ENCODE measurements around the gene SBNO1.
A peak's percentile ranks its signal among the peaks of the same experiment; 100 is the strongest.

The SBNO1 gene

DNA sequence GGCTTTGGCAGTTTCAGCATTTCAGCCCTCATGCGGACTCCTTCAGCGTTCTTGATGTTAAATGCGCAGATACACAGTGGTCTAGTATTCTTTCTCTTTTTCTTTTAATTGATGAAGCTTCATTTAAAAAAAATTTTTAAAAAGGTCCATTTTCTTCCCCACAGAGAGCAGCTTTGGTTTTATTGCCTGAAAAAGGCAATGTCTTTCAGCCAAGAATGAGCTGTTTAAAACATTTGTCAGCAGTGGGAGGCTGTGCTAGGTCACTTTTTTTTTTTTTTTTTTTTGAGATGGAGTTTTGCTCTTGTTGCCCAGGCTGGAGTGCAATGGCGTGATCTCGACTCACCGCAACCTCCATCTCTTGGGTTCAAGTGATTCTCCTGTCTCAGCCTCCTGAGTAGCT lies 32.8 kb upstream of the SBNO1 start:
- no peak for DNase-seq (ENCODE audit: low read depth)
- Histone ChIP-seq H3K9me3 (ENCODE audit: control insufficient read depth, low read length) (no peaks in the 10 kb centered on the region), H3K4me3 (ENCODE audit: low read length) (no peak overlapping the region), H3K4me1 (ENCODE audit: control insufficient read depth, insufficient read depth, low read length) (peaks cover 24% of the 10 kb centered on the region), H3K9ac (ENCODE audit: low read length) (peak overlapping the region; percentile 53), H3K36me3 (ENCODE audit: control insufficient read depth, insufficient read depth, low read length, severe bottlenecking) (peaks cover 54% of the 10 kb centered on the region), H3K27me3 (replicated peaks; ENCODE audit: control insufficient read depth, insufficient read depth, low read length) (no peaks in the 10 kb centered on the region)

DNA sequence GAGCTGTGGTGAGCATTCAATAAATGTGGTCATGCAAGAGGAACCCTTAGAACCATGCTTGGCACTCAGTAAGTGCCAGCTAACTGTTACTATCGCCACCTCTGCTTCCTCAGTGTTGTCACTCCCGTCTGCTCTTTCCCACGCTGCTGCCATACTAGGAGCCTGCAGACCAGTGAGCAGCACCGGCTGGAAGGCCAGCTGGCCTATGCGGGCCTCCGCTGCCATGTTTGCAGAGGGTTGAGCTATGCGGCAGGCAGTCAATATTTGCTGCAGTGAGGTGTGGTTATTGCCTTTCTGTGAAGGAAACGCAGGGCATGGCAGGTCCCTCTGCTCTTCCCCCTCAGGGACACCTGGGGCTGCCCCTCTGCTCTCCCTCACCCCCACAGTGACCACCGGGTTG lies 32.3 kb upstream of the SBNO1 start:
- H3K27me3 ChIP-seq (replicated peaks; ENCODE audit: control insufficient read depth, insufficient read depth, low read length), result no peaks in the 10 kb centered on the region
- H3K9ac ChIP-seq (ENCODE audit: low read length), result peak overlapping the region; percentile 53
- H3K36me3 ChIP-seq (ENCODE audit: control insufficient read depth, insufficient read depth, low read length, severe bottlenecking), result peaks cover 57% of the 10 kb centered on the region
- no peaks in the 10 kb centered on the region for H3K9me3 ChIP-seq (ENCODE audit: control insufficient read depth, low read length)
- peaks cover 25% of the 10 kb centered on the region for H3K4me1 ChIP-seq (ENCODE audit: control insufficient read depth, insufficient read depth, low read length)
- H3K4me3 ChIP-seq (ENCODE audit: low read length), result no peak overlapping the region
- no peak for DNase-seq (ENCODE audit: low read depth)

DNA sequence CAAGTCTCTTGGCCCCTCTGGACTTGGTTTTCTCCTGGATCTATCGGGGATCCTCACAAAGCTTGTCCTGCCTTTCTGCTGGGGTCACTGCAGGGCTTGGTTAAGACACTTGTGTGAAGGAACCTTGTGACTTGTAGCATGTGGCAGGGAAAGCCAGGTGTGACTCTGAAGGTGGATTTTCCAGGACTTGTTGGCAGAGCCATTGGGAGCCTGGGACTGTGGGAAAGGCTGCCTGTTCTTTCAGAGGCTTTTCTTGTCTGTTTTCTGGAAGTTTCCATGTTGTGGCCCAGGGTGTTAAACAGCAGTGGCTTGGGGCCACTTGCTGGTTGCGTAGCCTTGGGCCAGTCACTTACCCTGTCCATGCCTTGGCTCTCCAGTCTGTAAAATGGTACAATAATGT lies 31.9 kb upstream of the SBNO1 start:
- Histone ChIP-seq H3K4me1 (ENCODE audit: control insufficient read depth, insufficient read depth, low read length) (peaks cover 29% of the 10 kb centered on the region), H3K36me3 (ENCODE audit: control insufficient read depth, insufficient read depth, low read length, severe bottlenecking) (peaks cover 61% of the 10 kb centered on the region), H3K9me3 (ENCODE audit: control insufficient read depth, low read length) (no peaks in the 10 kb centered on the region), H3K4me3 (ENCODE audit: low read length) (no peak overlapping the region), H3K27me3 (replicated peaks; ENCODE audit: control insufficient read depth, insufficient read depth, low read length) (no peaks in the 10 kb centered on the region), H3K9ac (ENCODE audit: low read length) (no peak overlapping the region)
- no peak for DNase-seq (ENCODE audit: low read depth)

DNA sequence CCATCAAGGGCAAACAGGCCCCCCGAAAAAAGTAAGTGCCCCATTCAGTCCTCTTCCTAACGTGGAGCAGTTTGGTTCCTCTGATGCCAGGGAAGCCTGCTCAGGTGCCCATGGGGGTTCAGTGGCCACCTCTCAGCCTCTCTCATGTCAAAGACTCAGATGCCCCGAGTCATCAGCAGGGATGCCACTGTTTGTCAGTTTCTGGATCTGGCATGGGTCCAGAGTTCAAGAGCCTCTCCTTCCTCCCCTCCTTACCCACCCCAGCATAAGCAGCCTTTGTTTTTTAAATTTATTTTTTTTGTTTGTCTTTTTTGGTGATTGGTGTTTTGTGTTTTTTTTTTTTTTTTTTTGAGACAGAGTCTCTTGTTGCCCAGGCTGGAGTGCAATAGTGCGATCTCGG lies 30.6 kb upstream of the SBNO1 start:
- Histone ChIP-seq H3K9ac (ENCODE audit: low read length) (no peak overlapping the region), H3K36me3 (ENCODE audit: control insufficient read depth, insufficient read depth, low read length, severe bottlenecking) (peaks cover 71% of the 10 kb centered on the region), H3K27me3 (replicated peaks; ENCODE audit: control insufficient read depth, insufficient read depth, low read length) (no peaks in the 10 kb centered on the region), H3K9me3 (ENCODE audit: control insufficient read depth, low read length) (no peaks in the 10 kb centered on the region), H3K4me3 (ENCODE audit: low read length) (no peak overlapping the region), H3K4me1 (ENCODE audit: control insufficient read depth, insufficient read depth, low read length) (peaks cover 33% of the 10 kb centered on the region)
- DNase-seq (ENCODE audit: low read depth), result no peak

- peaks cover 65% of the 10 kb centered on the region for H3K36me3 ChIP-seq (ENCODE audit: control insufficient read depth, insufficient read depth, low read length, severe bottlenecking)
- no peaks in the 10 kb centered on the region for H3K27me3 ChIP-seq (replicated peaks; ENCODE audit: control insufficient read depth, insufficient read depth, low read length)
- peak; percentile 83 for DNase-seq (ENCODE audit: low read depth)
- peaks cover 29% of the 10 kb centered on the region for H3K4me1 ChIP-seq (ENCODE audit: control insufficient read depth, insufficient read depth, low read length)
- no peaks in the 10 kb centered on the region for H3K9me3 ChIP-seq (ENCODE audit: control insufficient read depth, low read length)
- no peak overlapping the region for H3K9ac ChIP-seq (ENCODE audit: low read length)
- no peak overlapping the region for H3K4me3 ChIP-seq (ENCODE audit: low read length)
Observed at GRCh38 chr12:123393747-123394146, 29.1 kb upstream of the SBNO1 start.

DNA sequence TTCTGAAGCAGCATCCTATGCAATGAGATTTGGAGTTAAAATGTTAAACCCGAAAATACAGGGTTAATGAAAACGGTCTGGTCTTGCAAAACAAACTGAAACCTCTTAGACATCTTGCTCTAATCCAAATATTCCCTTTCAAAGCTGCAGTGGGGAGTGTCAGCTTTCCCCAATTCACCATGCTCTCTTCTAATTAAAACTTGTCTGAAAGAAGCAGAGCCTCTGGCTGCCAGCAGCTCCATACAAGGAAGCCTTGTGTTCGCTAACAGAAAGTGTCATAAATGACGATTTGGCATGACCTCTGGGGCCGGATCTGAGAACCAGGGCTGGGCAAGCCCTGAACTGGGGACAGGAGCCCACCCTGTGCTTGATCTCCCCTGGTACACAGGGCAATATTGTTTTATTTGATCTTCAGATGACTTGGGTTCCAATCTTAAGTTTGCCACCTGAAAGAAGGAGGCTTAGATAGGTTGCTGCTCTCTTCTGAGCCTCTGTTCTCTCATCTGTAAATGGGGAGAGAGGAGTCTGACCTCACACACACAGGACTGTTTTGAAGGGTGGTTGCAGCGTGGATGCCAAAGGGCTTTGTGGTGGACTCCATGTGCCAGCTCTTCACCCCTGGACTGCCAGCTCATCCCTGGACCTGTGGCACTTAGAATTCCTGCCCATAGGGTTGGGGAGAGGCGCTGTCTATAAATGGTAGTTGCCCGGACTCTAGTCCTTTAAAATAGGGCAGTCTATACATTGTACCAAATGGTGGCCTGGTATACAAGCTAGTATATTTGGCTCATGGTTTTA lies 27.1 kb upstream of the SBNO1 start:
- no peak overlapping the region for H3K4me3 ChIP-seq (ENCODE audit: low read length)
- DNase-seq (ENCODE audit: low read depth), result peak; percentile 54
- no peaks in the 10 kb centered on the region for H3K9me3 ChIP-seq (ENCODE audit: control insufficient read depth, low read length)
- H3K36me3 ChIP-seq (ENCODE audit: control insufficient read depth, insufficient read depth, low read length, severe bottlenecking), result peaks cover 58% of the 10 kb centered on the region
- peaks cover 21% of the 10 kb centered on the region for H3K4me1 ChIP-seq (ENCODE audit: control insufficient read depth, insufficient read depth, low read length)
- H3K27me3 ChIP-seq (replicated peaks; ENCODE audit: control insufficient read depth, insufficient read depth, low read length), result no peaks in the 10 kb centered on the region
- peak overlapping the region; percentile 16 for H3K9ac ChIP-seq (ENCODE audit: low read length)

DNA sequence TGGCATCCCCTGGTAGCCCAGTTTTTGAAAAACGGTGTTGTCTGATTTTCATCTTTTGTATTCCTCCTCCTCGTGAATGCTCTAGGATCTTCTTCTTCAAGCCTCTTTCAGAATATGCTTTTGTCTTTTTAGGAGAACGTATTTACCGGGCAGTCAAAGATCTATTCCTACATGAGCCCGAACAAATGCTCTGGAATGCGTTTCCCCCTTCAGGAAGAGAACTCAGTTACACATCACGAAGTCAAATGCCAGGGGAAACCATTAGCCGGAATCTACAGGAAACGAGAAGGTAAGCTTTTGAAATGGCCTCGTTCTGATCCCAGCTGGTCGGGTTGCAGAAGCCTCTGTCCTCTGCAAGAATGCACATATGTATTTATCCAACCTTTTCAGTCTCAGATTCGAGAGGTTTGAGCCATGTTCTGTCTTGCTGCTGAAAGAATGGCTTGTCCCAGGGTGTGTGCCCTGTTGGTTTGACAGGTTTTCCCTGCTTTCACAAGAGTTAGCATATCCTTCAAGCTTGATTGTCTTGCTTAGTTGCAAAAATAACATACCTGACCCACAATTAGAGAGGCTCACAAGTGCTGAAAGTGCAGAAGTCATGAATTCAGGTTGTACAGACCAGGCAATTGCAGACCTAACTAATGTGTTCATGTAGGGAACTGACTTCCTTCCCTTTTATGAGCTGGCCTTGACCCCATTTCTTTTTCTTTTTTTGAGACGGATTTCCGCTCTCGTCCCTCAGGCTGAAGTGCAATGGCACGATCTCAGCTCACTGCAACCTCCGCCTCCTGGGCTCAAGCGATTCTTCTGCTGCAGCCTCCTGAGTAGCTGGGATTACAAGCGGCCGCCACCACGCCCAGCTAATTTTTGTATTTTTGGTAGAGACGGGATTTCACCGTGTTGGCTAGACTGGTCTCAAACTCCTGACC lies 26.1 kb upstream of the SBNO1 start:
- no peaks in the 10 kb centered on the region for H3K27me3 ChIP-seq (replicated peaks; ENCODE audit: control insufficient read depth, insufficient read depth, low read length)
- H3K9ac ChIP-seq (ENCODE audit: low read length), result peak overlapping the region; percentile 88
- peaks cover 21% of the 10 kb centered on the region for H3K4me1 ChIP-seq (ENCODE audit: control insufficient read depth, insufficient read depth, low read length)
- peak; percentile 22 for DNase-seq (ENCODE audit: low read depth)
- no peaks in the 10 kb centered on the region for H3K9me3 ChIP-seq (ENCODE audit: control insufficient read depth, low read length)
- H3K4me3 ChIP-seq (ENCODE audit: low read length), result peak overlapping the region; percentile 86
- H3K36me3 ChIP-seq (ENCODE audit: control insufficient read depth, insufficient read depth, low read length, severe bottlenecking), result peaks cover 48% of the 10 kb centered on the region

- Histone ChIP-seq H3K36me3 (ENCODE audit: control insufficient read depth, insufficient read depth, low read length, severe bottlenecking) (peaks cover 38% of the 10 kb centered on the region), H3K9ac (ENCODE audit: low read length) (peak overlapping the region; percentile 88)
- DNase-seq (ENCODE audit: low read depth), result peak; percentile 50
Observed at GRCh38 chr12:123389560-123390351, 25.1 kb upstream of the SBNO1 start.

DNA sequence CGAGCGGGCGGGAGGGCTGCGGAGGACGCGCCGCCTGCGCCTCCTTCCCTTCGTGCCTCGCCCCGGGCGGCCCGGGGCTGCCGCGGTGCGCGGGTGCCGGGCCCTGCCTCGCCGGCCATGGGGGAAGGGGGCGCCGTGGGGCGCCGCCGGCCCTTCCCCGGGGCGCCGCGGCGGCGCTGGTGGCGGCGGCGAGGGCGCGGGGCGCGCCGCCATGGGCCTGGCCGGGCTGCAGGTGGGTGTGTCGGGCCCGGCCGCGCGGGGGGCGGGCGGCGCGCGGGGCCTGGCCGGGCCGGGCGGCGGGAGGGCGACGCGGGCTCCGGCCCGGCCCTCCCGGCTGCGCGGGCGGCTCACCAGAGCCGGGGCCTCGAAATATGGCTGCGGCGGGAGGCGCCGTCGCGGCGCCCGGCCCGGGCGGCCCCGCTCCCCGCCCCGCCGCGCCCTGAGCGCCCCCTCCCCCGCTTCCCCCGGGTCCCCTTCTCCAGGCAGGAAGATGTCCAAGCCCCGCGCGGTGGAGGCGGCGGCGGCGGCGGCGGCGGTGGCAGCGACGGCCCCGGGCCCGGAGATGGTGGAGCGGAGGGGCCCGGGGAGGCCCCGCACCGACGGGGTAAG lies 24.4 kb upstream of the SBNO1 start:
- H3K4me3 ChIP-seq (ENCODE audit: low read length), result peak overlapping the region; percentile 86
- no peak for DNase-seq (ENCODE audit: low read depth)
- H3K27me3 ChIP-seq (replicated peaks; ENCODE audit: control insufficient read depth, insufficient read depth, low read length), result no peaks in the 10 kb centered on the region

More at GRCh38 chr12:123389560-123390351, 25.1 kb upstream of the SBNO1 start:
- Histone ChIP-seq H3K27me3 (replicated peaks; ENCODE audit: control insufficient read depth, insufficient read depth, low read length) (no peaks in the 10 kb centered on the region), H3K9me3 (ENCODE audit: control insufficient read depth, low read length) (no peaks in the 10 kb centered on the region), H3K4me3 (ENCODE audit: low read length) (peak overlapping the region; percentile 86), H3K4me1 (ENCODE audit: control insufficient read depth, insufficient read depth, low read length) (peaks cover 25% of the 10 kb centered on the region)

DNA sequence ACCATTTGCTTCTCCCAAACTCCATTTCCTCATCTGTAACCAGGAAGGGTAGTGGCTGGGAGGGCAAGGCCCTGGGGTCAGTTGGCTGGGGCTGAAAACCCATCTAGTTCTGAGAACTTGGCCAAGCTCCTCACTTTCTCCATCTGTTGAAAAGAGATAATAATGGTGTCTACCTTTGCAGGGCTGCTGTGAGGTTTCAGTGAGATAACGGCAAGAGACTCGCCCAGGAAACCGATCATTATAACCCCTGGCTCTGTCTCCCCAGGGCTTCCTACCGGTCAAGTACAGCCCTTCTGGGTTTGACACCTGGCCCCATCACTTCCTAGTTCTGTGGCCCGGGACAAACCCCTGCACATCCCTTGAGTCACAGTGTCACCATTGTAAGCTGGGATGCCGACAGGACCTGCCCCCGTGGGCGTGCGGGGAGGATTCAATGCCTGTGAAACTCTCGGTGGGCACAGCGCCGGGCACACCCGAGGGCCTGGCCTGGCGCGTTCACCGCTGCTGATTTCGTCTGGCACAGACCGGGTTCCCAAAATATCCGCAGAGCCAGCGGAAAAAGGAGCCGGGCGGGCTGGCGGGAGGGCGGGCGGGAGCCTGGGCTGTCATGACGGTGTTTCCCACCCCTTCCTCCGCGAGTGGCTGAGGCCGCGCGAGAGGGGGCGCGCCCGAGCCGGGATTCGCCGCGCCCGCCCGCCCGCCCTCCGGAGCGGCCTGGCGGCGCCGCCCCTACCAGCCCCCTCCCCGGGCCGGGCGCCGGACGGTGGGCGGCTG lies 23.7 kb upstream of the SBNO1 start:
- H3K36me3 ChIP-seq (ENCODE audit: control insufficient read depth, insufficient read depth, low read length, severe bottlenecking), result peaks cover 27% of the 10 kb centered on the region
- peaks cover 30% of the 10 kb centered on the region for H3K4me1 ChIP-seq (ENCODE audit: control insufficient read depth, insufficient read depth, low read length)
- H3K9ac ChIP-seq (ENCODE audit: low read length), result peak overlapping the region; percentile 85
- peak; percentile 91 for DNase-seq (ENCODE audit: low read depth)
- H3K4me3 ChIP-seq (ENCODE audit: low read length), result peak overlapping the region; percentile 79
- H3K9me3 ChIP-seq (ENCODE audit: control insufficient read depth, low read length), result no peaks in the 10 kb centered on the region
- H3K27me3 ChIP-seq (replicated peaks; ENCODE audit: control insufficient read depth, insufficient read depth, low read length), result no peaks in the 10 kb centered on the region

More for the DNA sequence above, 24.4 kb upstream of the SBNO1 start:
- Histone ChIP-seq H3K4me1 (ENCODE audit: control insufficient read depth, insufficient read depth, low read length) (peaks cover 30% of the 10 kb centered on the region), H3K36me3 (ENCODE audit: control insufficient read depth, insufficient read depth, low read length, severe bottlenecking) (peaks cover 32% of the 10 kb centered on the region), H3K9ac (ENCODE audit: low read length) (peak overlapping the region; percentile 88), H3K9me3 (ENCODE audit: control insufficient read depth, low read length) (no peaks in the 10 kb centered on the region)
